ENCODE measurements around the gene SYT1. TPM values are rescaled to one million over a fixed set of nuclear protein-coding genes. Genes with fewer than 3 reads are reported as not detected.

SYT1 gene
- total and polyA plus RNA-seq, 2 of the 4 experiments (the other 2 are of a cell fraction), result 2.8 to 3.0 TPM

DNA sequence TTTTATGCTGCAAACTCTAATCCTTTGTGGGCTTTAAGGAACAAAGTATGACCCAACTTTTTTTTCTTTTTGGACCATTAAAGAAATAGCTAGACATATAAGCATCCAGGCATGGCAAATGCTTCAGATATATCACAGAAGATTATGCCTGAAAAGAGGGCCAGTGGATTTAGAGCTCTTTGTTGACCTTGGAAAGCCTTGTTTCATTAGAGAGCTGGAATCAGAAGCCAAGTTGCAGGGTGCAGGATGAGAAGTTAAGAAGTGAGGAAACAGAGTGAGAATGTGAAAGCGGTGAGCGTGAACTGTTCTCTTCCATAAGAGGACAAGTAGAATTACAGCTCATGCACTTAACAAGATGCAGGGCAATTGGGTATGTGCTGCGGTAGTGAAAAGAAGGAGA is 373.7 kb downstream of the SYT1 start:
- Histone ChIP-seq H2AFZ (replicated peaks; ENCODE audit: low read length, poor library complexity) (no peak overlapping the region), H3K4me2 (ENCODE audit: low read depth, low read length) (no peak overlapping the region), H3K27me3 (ENCODE audit: control insufficient read depth, insufficient read depth, low read length) (no peaks in the 10 kb centered on the region), H3K9me1 (ENCODE audit: insufficient read depth, low read length) (no peaks in the 10 kb centered on the region; the same call in 1 of the 2 replicates), H2BK15ac (ENCODE audit: low read depth, low read length) (no peak overlapping the region), H3K36me3 (ENCODE audit: control insufficient read depth, insufficient read depth, low read length) (no peaks in the 10 kb centered on the region), H3K9me3 (ENCODE audit: control insufficient read depth, insufficient read depth, low read length) (no peaks in the 10 kb centered on the region), H3K56ac (ENCODE audit: extremely low read depth, insufficient read depth, low read length) (no peak overlapping the region), H3K27ac (ENCODE audit: insufficient read depth, low read length) (no peak overlapping the region), H3K4me1 (ENCODE audit: control insufficient read depth, insufficient read depth, low read length) (no peaks in the 10 kb centered on the region), H4K5ac (ENCODE audit: low read depth, low read length) (no peak overlapping the region), H2BK20ac (ENCODE audit: low read depth, low read length) (no peak overlapping the region), H2AK5ac (ENCODE audit: low read depth, low read length) (no peak overlapping the region), H3K9ac (ENCODE audit: low read depth, low read length) (no peak overlapping the region), H4K20me1 (ENCODE audit: insufficient read depth, low read length) (no peaks in the 10 kb centered on the region), H3K18ac (ENCODE audit: low read depth, low read length) (no peak overlapping the region), H2BK120ac (ENCODE audit: low read depth, low read length) (no peak overlapping the region), H3K4me3 (ENCODE audit: insufficient read depth, low read depth, low read length) (no peak overlapping the region), H2AK9ac (replicated peaks; ENCODE audit: low read depth, low read length, poor library complexity) (no peak overlapping the region), H3K23ac (ENCODE audit: low read depth, low read length) (no peak overlapping the region), H4K91ac (ENCODE audit: insufficient read depth, low read depth, low read length) (no peak overlapping the region), H3K79me1 (ENCODE audit: low read depth in 1 of 2, low read length in 2 of 2) (no peaks in the 10 kb centered on the region), H3K14ac (replicated peaks; ENCODE audit: low read depth, low read length) (no peak overlapping the region), H2BK5ac (ENCODE audit: low read depth, low read length, poor library complexity, severe bottlenecking) (no peak overlapping the region), H3K4ac (ENCODE audit: low read depth, low read length) (no peak overlapping the region), H4K8ac (ENCODE audit: low read depth in 2 of 2, low read length in 2 of 2) (no peak overlapping the region)
- intact Hi-C loops (cut with micrococcal nuclease) (no loop called here), dilution Hi-C loops (cut with HindIII; ENCODE audit: low sequenced_read_pairs, unreplicated experiment) (no loop called here), in situ Hi-C loops (cut with MboI; ENCODE audit: low sequenced_read_pairs) (no loop called here)
- POLR2A ChIA-PET (ENCODE audit: unreplicated experiment), result interaction anchor here (0.7 kb wide), 1 partner anchor 25 kb away, joined by 4 read pairs; no protein-coding TSS in a partner anchor
- no TSS peak for BruUV-seq (replicated peaks)
- WGBS, 2 experiments (ENCODE audit: extremely low coverage in 2 of 2, insufficient read length in 1 of 2), result no CpG with 5 or more reads among the region's 3 CpGs
- CTCF ChIA-PET, result no interaction called here
- DNase-seq (no peak), ATAC-seq (ENCODE audit: low read depth) (no peak)
- TF ChIP-seq MAFK (IDR thresholded peaks at IDR 0.05; ENCODE audit: low read depth, low read length), result no peak
- TF ChIP-seq, protein P1, sequence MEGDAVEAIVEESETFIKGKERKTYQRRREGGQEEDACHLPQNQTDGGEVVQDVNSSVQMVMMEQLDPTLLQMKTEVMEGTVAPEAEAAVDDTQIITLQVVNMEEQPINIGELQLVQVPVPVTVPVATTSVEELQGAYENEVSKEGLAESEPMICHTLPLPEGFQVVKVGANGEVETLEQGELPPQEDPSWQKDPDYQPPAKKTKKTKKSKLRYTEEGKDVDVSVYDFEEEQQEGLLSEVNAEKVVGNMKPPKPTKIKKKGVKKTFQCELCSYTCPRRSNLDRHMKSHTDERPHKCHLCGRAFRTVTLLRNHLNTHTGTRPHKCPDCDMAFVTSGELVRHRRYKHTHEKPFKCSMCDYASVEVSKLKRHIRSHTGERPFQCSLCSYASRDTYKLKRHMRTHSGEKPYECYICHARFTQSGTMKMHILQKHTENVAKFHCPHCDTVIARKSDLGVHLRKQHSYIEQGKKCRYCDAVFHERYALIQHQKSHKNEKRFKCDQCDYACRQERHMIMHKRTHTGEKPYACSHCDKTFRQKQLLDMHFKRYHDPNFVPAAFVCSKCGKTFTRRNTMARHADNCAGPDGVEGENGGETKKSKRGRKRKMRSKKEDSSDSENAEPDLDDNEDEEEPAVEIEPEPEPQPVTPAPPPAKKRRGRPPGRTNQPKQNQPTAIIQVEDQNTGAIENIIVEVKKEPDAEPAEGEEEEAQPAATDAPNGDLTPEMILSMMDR (conservative IDR thresholded peaks at IDR 0.05; ENCODE audit: low read depth, low read length), result no peak
- no peak for TF ChIP-seq FOS (IDR thresholded peaks at IDR 0.05; ENCODE audit: low read depth, low read length)
- no peak for TF ChIP-seq RFX5 (IDR thresholded peaks at IDR 0.05; ENCODE audit: low read depth, low read length)
- no peak for TF ChIP-seq RAD21 (IDR thresholded peaks at IDR 0.05; ENCODE audit: low read length)
- no peak for TF ChIP-seq USF2 (IDR thresholded peaks at IDR 0.05; ENCODE audit: low read depth, low read length)
- no peak for TF ChIP-seq CHD1 (IDR thresholded peaks at IDR 0.05; ENCODE audit: low read depth, low read length)
- no peak for TF ChIP-seq RCOR1 (IDR thresholded peaks at IDR 0.05; ENCODE audit: insufficient replicate concordance, low read length)
- TF ChIP-seq MXI1 (IDR thresholded peaks at IDR 0.05; ENCODE audit: borderline replicate concordance, low read depth, low read length), result no peak
- TF ChIP-seq POLR2A (IDR thresholded peaks at IDR 0.05; ENCODE audit: low read depth, low read length), result no peak
- TF ChIP-seq MAZ (IDR thresholded peaks at IDR 0.05; ENCODE audit: borderline replicate concordance, low read depth, low read length), result no peak
- TF ChIP-seq CEBPB (IDR thresholded peaks at IDR 0.05; ENCODE audit: low read depth, low read length), result no peak
- no peak for TF ChIP-seq SMC3 (IDR thresholded peaks at IDR 0.05; ENCODE audit: low read depth, low read length)
- no peak for TF ChIP-seq NFE2L2 (IDR thresholded peaks at IDR 0.05; ENCODE audit: low read depth, low read length)
- TF ChIP-seq BHLHE40 (IDR thresholded peaks at IDR 0.05; ENCODE audit: low read depth, low read length), result no peak
- TF ChIP-seq ELK1 (IDR thresholded peaks at IDR 0.05; ENCODE audit: borderline replicate concordance, low read depth, low read length), result no peak
